Amniotic stem cell (primary cell): ENCODE results near the gene CFAP210.

Source experiments
- DNase-seq: peaks from one replicate; lab custom pipeline; 2025; lab: John Stamatoyannopoulos, UW

Gene CFAP210

GRCh38 chr2:169672406-169672805, 21.8 kb downstream of the CFAP210 start:
- DNase-seq: no peak

GRCh38 chr2:169670937-169671336, 23.3 kb downstream of the CFAP210 start:
- no peak for DNase-seq

GRCh38 chr2:169670215-169670651, 24.0 kb downstream of the CFAP210 start:
- DNase-seq: no peak

GRCh38 chr2:169667583-169667982, 26.6 kb downstream of the CFAP210 start:
- no peak for DNase-seq

- DNase-seq: no peak
Observed at GRCh38 chr2:169664978-169665930, 29.0 kb downstream of the CFAP210 start.

- DNase-seq: no peak
Observed at GRCh38 chr2:169664600-169664977, 29.6 kb downstream of the CFAP210 start.

- no peak for DNase-seq
Observed at GRCh38 chr2:169663247-169663646, 31.0 kb downstream of the CFAP210 start.

GRCh38 chr2:169662744-169663143, 31.5 kb downstream of the CFAP210 start:
- no peak for DNase-seq

GRCh38 chr2:169661265-169661664, 32.9 kb downstream of the CFAP210 start:
- DNase-seq: no peak

GRCh38 chr2:169659320-169659719, 34.9 kb downstream of the CFAP210 start:
- no peak for DNase-seq

GRCh38 chr2:169658877-169659276, 35.3 kb downstream of the CFAP210 start:
- no peak for DNase-seq

- no peak for DNase-seq
Observed at GRCh38 chr2:169656164-169656563, 38.0 kb downstream of the CFAP210 start.

- no peak for DNase-seq
Observed at GRCh38 chr2:169653636-169654035, 40.6 kb downstream of the CFAP210 start.

GRCh38 chr2:169649278-169649677, 44.9 kb downstream of the CFAP210 start:
- no peak for DNase-seq

GRCh38 chr2:169647496-169647895, 46.7 kb downstream of the CFAP210 start:
- DNase-seq: no peak

GRCh38 chr2:169644173-169644572, 50.0 kb downstream of the CFAP210 start:
- DNase-seq: no peak

- no peak for DNase-seq
Observed at GRCh38 chr2:169641464-169641863, 52.7 kb downstream of the CFAP210 start.

GRCh38 chr2:169640104-169640503, 54.1 kb downstream of the CFAP210 start:
- DNase-seq: no peak

- DNase-seq: no peak
Observed at GRCh38 chr2:169637620-169638019, 56.6 kb downstream of the CFAP210 start.

GRCh38 chr2:169636440-169637097, 57.6 kb downstream of the CFAP210 start:
- DNase-seq: no peak

- DNase-seq: no peak
Observed at GRCh38 chr2:169625781-169626180, 68.4 kb downstream of the CFAP210 start.

- no peak for DNase-seq
Observed at GRCh38 chr2:169623235-169623634, 71.0 kb downstream of the CFAP210 start.

GRCh38 chr2:169620509-169620908, 73.7 kb downstream of the CFAP210 start:
- DNase-seq: no peak
